MCF 10A (cell line): ENCODE data around the gene ALS2. TPM values are rescaled to one million over a fixed set of nuclear protein-coding genes. Genes with fewer than 3 reads are reported as not detected.

ENCODE experiments used
- BruUV-seq: library from RNA; stranded (reverse); fragments of 400-500 nt; replicated peaks from 2 replicates; lab custom pipeline; 2021; lab: Mats Ljungman, UMichigan
- CTCF ChIA-PET: fragments of 300-600 bp; sonication (Branson Sonifier 250); formaldehyde crosslinking; extraction: SDS; loops from one replicate; lab custom pipeline; 2021; ENCODE audit warnings: antibody characterized with exemption, inconsistent platforms; lab: Yijun Ruan, JAX
- POLR2A ChIA-PET: fragments of 300-600, 350-650 bp; sonication (Branson Sonifier 250); formaldehyde crosslinking; extraction: SDS; loops from one replicate; lab custom pipeline; 2020; ENCODE audit warnings: antibody characterized with exemption, inconsistent platforms; lab: Yijun Ruan, JAX
- DNase-seq: peaks from one replicate; pipeline ENCODE4 v3.0.0-alpha.2; 2018; ENCODE audit not compliant: unreplicated experiment
- H3K27ac Mint-ChIP-seq: one replicate; pipeline ENCODE4 v1.8.0; 2022; ENCODE audit warnings: mild to moderate bottlenecking, low read depth, mixed read lengths; ENCODE audit not compliant: unreplicated experiment
- H3K27me3 Mint-ChIP-seq: one replicate; pipeline ENCODE4 v1.8.0; 2022; ENCODE audit warnings: mixed read lengths; ENCODE audit not compliant: insufficient read depth, unreplicated experiment
- H3K36me3 Mint-ChIP-seq: one replicate; pipeline ENCODE4 v1.8.0; 2022; ENCODE audit warnings: mild to moderate bottlenecking, moderate library complexity, mixed read lengths; ENCODE audit not compliant: insufficient read depth, unreplicated experiment
- H3K4me1 Mint-ChIP-seq: one replicate; pipeline ENCODE4 v1.8.0; 2022; ENCODE audit warnings: mixed read lengths; ENCODE audit not compliant: insufficient read depth, unreplicated experiment
- H3K4me3 Mint-ChIP-seq: one replicate; pipeline ENCODE4 v1.8.0; 2022; ENCODE audit warnings: mild to moderate bottlenecking, moderate library complexity, mixed read lengths; ENCODE audit not compliant: unreplicated experiment
- H3K9me3 Mint-ChIP-seq: one replicate; pipeline ENCODE4 v1.8.0; 2022; ENCODE audit warnings: mixed read lengths; ENCODE audit not compliant: unreplicated experiment
- intact Hi-C: fragments of 100-400 bp; cut with micrococcal nuclease; formaldehyde crosslinking; loops from 2 replicates; pipeline ENCODE4 v1.14.1; 2022
- total RNA-seq: library from RNA; stranded (reverse); gene quantifications from 2 replicates; pipeline ENCODE4 v1.2.3, GENCODE V29; 2022
- TF ChIP-seq, protein P1 (sequence below): fragments of 200-600 bp; IDR thresholded peaks from one replicate; pipeline ENCODE4 v1.8.0; 2022; ENCODE audit warnings: antibody characterized with exemption, mild to moderate bottlenecking; ENCODE audit not compliant: unreplicated experiment

The ALS2 gene
- total RNA-seq, 1 experiment from 2014 or later, result 14.6 TPM

DNA sequence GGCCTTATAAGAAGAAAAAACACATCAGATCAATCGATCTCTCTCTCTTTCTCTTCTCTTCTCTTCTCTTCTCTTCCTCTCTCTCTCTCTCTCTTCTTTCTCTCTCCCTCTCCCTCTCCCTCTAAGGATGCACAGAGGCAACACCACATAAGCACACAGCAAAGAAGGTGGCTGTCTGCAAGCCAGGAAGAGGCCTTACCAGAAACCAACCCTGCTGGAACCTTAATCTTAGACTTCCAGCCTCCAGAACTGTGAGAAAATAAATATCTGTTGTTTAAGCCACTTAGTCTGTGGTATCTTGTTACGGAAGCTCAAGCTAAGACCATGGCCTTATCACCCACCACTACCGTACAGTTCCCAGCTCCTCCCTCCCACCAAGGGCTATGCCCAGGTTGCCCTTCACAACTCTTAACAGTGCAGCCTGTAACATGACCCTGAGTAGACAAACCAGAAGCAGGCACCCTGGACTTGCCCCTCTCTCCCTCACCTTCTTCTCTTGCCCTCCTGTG, 112.3 kb downstream of the ALS2 start:
- Mint-ChIP-seq H3K27me3 (no peaks in the 10 kb centered on the region), H3K4me3 (no peak overlapping the region), H3K27ac (no peak overlapping the region), H3K4me1 (no peaks in the 10 kb centered on the region), H3K9me3 (no peaks in the 10 kb centered on the region), H3K36me3 (no peaks in the 10 kb centered on the region)
- TF ChIP-seq, protein P1, sequence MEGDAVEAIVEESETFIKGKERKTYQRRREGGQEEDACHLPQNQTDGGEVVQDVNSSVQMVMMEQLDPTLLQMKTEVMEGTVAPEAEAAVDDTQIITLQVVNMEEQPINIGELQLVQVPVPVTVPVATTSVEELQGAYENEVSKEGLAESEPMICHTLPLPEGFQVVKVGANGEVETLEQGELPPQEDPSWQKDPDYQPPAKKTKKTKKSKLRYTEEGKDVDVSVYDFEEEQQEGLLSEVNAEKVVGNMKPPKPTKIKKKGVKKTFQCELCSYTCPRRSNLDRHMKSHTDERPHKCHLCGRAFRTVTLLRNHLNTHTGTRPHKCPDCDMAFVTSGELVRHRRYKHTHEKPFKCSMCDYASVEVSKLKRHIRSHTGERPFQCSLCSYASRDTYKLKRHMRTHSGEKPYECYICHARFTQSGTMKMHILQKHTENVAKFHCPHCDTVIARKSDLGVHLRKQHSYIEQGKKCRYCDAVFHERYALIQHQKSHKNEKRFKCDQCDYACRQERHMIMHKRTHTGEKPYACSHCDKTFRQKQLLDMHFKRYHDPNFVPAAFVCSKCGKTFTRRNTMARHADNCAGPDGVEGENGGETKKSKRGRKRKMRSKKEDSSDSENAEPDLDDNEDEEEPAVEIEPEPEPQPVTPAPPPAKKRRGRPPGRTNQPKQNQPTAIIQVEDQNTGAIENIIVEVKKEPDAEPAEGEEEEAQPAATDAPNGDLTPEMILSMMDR, result no peak
- BruUV-seq, result no TSS peak
- POLR2A ChIA-PET, result interaction anchor here (0.6 kb wide), 1 partner anchor 558 kb away, joined by 3 read pairs; no protein-coding TSS in a partner anchor
- intact Hi-C loops, result loop anchor here (5.0 kb wide), 1 partner anchor 509 kb away; no protein-coding TSS in a partner anchor
- CTCF ChIA-PET, result no interaction called here
- no peak for DNase-seq

- H3K4me1 Mint-ChIP-seq, result no peaks in the 10 kb centered on the region
- no peak overlapping the region for H3K4me3 Mint-ChIP-seq
Measured at GRCh38 chr2:201664334-201664733, 116.4 kb downstream of the ALS2 start.

DNA sequence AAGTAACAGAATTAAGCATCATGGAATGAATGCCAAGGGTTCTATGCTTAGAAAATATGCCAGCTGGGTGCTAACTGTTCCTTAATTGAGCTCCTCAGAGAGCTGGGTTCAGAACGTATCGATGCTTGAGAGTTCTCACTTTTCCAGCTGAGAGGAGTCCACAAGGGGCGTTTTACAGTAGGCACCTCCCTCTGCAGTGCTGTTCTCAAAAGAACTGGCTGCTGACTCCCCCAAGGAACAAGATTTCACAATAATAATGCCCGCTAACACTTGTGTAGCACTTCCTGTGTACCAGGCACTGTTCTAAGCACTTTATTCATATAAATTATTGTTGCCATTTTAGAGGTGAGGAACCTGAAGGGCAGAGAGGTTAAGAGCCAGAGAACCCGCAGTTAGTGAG, 119.4 kb downstream of the ALS2 start:
- Mint-ChIP-seq H3K9me3 (no peaks in the 10 kb centered on the region), H3K36me3 (no peaks in the 10 kb centered on the region), H3K4me1 (no peaks in the 10 kb centered on the region), H3K4me3 (no peak overlapping the region), H3K27me3 (no peaks in the 10 kb centered on the region), H3K27ac (no peak overlapping the region)
- CTCF ChIA-PET, result interaction anchor here (0.5 to 0.6 kb wide), 2 partner anchors 119 to 593 kb away, joined by 3 read pairs; no protein-coding TSS in a partner anchor
- intact Hi-C loops, result no loop called here
- no TSS peak for BruUV-seq
- POLR2A ChIA-PET, result no interaction called here
- no peak for DNase-seq
- TF ChIP-seq, protein P1, result no peak

More at GRCh38 chr2:201664334-201664733, 116.4 kb downstream of the ALS2 start:
- DNase-seq, result no peak
- Mint-ChIP-seq H3K9me3 (no peaks in the 10 kb centered on the region), H3K27me3 (no peaks in the 10 kb centered on the region), H3K27ac (no peak overlapping the region), H3K36me3 (no peaks in the 10 kb centered on the region)
- intact Hi-C loops, result no loop called here
- no TSS peak for BruUV-seq
- ChIA-PET CTCF (interaction anchor here (0.6 to 1.1 kb wide), 4 partner anchors 9 to 499 kb away, joined by 3 to 6 read pairs (median 3); no protein-coding TSS in a partner anchor), POLR2A (no interaction called here)
- TF ChIP-seq, protein P1, result no peak

DNA sequence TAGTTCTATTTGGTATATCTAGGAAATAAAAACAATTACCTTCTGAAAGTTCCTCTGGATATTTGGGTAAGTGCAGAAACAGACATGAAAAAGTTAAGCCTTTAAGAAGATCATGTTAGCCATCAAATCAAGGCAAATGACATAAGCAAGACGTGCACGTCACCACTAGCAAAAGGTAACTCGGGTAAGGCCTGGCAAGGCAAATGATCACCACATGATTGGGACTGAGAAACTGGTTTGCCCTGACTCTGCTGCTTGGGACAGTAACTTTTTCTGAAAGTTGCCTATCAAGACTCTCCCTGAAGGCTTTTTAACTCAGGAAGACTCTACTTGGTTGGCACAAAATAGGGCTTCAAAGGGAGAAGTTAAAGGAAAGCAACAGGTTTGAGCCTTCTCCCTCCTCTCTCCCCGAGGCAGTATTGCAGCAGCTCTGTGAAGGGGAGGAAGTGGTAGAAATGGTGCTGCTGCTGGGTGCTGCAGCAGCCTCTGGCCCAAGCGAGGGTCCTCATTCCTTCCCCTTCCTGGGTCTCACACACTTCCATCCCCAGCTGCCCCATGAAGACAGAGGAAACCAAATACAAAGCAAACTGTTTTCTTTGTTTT, 120.3 kb downstream of the ALS2 start:
- no peak overlapping the region for H3K27ac Mint-ChIP-seq
- H3K27me3 Mint-ChIP-seq, result no peaks in the 10 kb centered on the region
- ChIA-PET POLR2A (no interaction called here), CTCF (no interaction called here)
- H3K4me1 Mint-ChIP-seq, result peaks cover 4% of the 10 kb centered on the region
- no peaks in the 10 kb centered on the region for H3K36me3 Mint-ChIP-seq
- no peak overlapping the region for H3K4me3 Mint-ChIP-seq
- intact Hi-C loops, result no loop called here
- BruUV-seq, result no TSS peak
- DNase-seq, result no peak
- TF ChIP-seq, protein P1, result no peak
- H3K9me3 Mint-ChIP-seq, result no peaks in the 10 kb centered on the region
